DMS79 (cell line): ENCODE results near the gene IGIP.
A peak's percentile ranks its signal among the peaks of the same experiment; 100 is the strongest.

ENCODE experiments used
- DNase-seq: peaks from one replicate; lab custom pipeline; 2025; lab: John Stamatoyannopoulos, UW

The IGIP gene

DNA sequence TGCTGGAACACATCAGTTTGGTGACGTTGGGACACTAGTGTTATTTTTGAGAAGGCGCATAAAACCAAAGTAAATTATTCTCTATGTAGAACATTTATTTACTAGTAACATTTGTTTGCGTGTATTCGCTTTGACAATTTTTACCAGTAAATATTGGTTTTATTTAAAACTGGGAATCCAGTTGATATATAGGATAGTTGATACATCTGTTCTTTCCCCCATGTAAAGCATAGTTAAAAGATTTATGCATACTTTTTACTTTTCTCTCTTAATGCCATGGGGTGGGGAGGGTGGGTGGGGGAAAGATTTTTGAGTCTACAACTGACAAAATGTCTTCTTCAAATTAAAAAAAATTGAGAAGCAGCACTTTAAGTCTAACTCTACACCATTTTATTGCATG is at the start of gene IGIP:
Gene IGIP, plus strand, starts transcription at position 301 of the 400 bp plus-strand sequence. CDS start 2,540 bp downstream, outside the sequence.
- DNase-seq: no peak

DNA sequence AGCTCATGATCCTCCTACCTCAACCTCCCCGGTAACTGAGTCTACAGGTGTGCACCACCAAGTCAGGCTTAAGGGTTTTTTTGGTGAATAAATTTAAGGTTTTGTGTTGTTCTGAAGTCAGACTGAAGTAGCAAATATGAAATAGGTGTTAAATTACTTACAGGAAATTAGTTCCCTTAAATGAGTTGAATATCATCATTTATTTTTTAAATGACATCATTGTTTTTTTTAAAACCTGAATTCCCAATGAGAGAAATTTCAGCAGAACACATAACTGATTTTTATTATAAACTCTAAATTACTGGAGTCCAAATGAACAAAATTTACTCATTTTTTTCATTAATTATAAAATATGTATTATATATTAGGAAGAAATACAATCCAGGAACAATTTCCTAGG is 49.6 kb upstream of the IGIP start:
- DNase-seq: no peak

DNA sequence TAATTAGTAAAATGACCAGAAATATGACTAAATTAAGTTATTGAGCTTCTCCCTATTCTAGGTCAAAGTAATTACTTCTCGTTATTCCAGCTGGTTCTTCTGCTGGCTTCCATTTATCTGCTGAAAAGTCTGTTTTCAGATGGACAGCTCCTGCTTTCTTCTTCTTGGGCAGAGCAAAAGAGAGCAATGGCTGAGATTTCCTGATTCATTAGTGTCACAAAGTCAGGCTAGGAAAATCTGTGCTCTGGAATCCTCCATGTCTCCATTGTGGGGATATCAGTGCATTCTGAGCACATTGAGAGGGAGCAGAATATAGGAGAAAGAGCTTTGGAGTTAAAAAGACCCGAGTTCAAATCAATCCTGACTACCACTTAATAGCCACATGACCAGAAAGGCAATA is 48.9 kb upstream of the IGIP start:
- DNase-seq: no peak

DNA sequence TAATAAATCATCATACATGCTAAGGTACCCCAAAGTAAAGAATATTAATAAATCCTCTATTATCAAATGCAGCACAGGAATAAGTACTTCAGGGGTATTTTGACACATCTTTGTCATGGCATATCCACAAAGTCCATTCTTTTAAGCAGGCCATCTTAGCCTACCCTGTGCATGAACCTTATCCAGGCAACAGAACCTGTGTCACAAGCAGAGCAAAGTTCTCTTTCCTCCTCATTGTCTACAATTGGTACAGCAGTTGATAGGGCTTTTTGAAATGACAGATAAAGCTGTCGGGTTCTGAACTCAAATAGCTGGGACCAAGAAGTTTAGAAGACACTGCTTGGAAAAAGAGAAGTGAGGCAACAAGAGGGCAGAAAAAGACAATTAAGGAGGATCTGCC is 42.6 kb upstream of the IGIP start:
- no peak for DNase-seq

DNA sequence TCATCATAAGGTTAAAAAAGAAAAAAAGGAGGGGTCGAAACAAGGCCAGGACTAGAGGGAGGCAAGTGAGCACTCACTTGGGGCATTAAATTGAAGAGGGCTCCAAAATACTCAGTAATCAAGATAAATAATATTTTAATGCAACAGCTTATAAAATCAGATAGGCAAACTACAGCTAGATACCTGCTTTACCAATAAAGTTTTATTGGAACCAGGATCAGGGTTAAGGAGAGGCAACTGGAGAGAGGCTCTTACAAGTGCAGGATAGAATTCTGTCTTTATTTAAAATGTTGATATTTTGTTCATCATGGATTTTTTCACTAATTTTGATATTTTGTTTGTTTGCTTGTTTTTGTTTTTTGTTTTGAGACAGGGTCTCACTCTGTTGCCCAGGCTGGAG is 42.1 kb upstream of the IGIP start:
- DNase-seq: no peak

- DNase-seq: no peak
Observed at GRCh38 chr5:140084541-140084940, 41.2 kb upstream of the IGIP start.

DNA sequence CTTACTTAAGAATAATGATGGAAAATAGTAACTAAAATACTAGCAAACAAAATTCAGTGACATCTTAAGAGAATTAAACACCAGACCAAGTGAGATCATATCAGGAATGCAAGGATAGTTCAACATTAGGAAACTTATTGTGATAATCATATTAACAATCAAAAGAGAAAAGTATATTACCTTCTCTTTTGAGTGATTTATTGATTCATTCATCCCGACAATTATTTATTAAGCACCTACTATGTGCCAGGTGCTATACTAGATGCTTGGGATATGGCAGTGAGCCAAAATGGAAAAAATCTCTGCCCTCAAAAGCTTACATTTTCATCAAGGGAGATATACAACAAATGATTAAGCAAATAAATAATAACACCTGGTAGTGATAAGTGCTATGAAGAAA is 35.5 kb upstream of the IGIP start:
- no peak for DNase-seq

- DNase-seq: no peak
Observed at GRCh38 chr5:140093179-140093578, 32.6 kb upstream of the IGIP start.

- DNase-seq: no peak
Observed at GRCh38 chr5:140093866-140094265, 31.9 kb upstream of the IGIP start.

DNA sequence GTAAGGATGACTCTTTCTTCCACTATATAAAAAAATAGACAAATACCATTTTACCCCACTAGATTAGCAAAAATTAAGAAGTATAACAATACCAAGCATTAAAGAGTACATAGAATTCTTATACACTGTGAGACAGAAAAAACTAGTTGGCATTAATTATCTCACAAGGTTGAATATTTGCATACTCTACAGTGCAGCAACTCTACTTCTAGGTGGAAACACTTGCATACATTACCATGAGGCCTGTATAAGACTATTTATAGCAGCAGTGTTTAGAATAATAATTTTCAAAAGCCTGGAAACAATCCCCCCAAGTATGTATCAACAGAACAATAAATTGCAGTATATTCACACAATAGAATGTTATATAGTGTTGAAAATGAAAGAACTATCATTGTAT is 30.8 kb upstream of the IGIP start:
- DNase-seq: no peak

- no peak for DNase-seq
Observed at GRCh38 chr5:140101179-140101578, 24.6 kb upstream of the IGIP start.

- no peak for DNase-seq
Observed at GRCh38 chr5:140103154-140103553, 22.6 kb upstream of the IGIP start.

- no peak for DNase-seq
Observed at GRCh38 chr5:140104100-140104499, 21.6 kb upstream of the IGIP start.

GRCh38 chr5:140106101-140106500 is 19.6 kb upstream of the IGIP start:
- DNase-seq: no peak

DNA sequence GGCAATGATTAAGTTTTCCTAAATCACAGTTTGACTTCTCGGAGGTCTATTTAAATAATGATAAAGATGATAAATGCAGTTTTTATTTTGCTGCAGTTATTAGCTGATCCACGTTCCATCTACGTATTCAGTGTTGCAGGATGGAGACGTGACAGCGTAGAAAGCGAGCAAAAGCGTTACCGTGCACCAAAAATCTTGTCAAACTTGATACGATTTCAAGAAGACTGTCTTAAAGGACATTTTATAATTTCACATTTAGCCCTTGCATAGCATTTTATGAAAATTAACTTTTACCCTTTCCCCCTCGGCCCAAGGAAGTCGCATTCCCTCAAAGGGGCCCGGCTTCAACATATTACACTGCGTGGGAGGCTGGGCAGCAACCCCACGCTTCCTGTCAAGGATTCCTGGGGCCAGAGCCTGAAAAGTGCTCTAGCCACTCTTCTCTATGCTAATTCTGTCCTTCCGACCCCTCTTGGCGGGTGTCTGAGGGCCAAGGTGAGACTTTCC is 18.9 kb upstream of the IGIP start:
- no peak for DNase-seq

DNA sequence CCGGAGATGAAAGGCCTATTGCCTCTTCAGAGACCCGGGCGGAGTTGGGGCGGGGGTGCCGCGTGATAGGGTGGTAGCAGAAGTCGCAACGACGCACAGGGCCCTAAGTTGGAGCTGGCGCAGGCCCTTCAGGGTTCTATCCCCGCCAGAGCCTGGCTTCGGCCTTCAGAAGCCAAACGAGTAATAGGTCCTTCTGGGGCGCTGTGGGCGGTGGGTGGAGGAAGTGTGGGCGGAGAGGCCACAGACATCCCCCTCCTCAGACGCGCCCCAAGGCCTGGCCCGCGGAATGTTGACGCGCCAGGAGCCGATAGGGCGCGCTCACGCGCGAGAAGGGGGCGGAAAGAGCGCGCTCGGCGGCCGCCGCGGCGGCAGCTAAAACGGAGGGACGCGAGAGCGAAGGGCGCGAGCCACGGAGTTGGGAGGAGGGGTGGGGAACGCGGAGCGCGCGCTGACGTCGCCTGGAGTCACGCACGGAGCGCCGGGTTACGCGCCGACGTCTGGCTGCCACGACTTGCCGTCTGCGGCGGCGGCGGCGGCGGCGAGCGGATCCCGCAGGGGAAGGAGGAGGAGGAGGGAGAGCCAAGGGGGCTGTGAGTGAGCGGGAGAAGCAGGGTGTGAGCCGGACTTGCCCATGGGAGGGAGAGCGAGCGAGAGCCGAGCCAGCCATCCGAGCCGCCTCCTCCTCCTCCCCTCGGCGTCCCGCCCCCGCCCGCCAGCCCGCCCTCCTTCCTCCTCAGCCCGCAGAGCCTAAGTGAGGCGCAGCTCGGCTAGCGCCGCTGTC is 18.2 kb upstream of the IGIP start:
- peak; percentile 31 for DNase-seq

GRCh38 chr5:140108093-140109017 is 17.4 kb upstream of the IGIP start:
- no peak for DNase-seq

GRCh38 chr5:140109018-140109758 is 16.5 kb upstream of the IGIP start:
- no peak for DNase-seq

DNA sequence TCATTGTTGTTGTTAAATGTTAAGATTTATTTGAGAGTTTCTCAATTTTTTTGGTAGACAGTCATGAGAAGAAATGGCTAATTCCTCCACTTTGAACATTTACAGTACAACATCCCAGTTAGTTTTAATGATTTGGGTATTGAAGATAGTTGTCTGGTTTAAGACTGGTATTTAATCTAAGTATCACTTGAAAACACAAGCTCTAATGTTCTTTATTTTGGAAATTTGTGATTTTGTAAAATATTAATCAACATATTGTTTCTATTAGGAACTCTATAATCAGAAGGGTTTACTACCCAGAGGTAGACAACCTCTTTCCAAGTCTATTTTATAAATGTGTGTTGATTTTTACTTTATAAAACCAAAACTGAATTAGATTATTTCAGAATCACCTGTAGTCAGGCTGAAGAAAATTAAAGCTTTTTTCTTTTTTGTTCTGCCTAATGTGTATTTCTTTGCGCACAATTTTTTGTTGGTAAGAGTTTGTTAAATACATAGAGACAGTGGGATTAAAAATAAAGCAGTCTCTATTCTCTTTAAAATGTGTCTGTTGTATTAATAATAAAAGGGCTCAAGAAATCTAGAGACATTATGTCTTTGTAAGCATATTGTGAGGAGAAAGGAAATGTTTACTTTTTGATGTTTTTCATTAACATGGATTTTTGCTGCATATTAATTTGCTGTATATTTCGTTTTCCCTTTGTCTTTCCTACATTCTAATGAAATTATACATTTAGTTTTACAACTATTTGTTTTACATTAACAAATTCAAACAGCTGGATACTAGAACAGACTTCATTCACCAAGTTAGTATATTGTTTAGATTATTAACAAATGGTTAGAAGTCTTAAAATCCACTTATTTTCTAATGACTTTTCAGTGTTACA is 15.7 kb upstream of the IGIP start:
- no peak for DNase-seq

DNA sequence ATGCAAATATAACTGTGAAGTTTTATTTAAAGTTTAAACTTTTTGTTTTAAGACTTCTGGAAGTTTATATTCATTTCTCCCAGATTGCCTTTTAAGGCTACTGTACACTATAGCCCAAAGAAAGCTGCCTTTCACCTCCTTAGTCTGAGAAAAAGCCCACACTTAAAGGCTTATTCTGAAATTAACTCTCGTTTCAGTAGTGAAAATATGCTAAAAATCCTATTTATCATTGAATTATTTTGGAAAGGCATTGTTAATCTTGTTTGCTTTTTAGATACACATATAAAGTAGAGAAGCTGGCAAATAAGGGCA is 15.1 kb upstream of the IGIP start:
- no peak for DNase-seq
